ENCODE data around the gene HIVEP3.

The HIVEP3 gene

DNA sequence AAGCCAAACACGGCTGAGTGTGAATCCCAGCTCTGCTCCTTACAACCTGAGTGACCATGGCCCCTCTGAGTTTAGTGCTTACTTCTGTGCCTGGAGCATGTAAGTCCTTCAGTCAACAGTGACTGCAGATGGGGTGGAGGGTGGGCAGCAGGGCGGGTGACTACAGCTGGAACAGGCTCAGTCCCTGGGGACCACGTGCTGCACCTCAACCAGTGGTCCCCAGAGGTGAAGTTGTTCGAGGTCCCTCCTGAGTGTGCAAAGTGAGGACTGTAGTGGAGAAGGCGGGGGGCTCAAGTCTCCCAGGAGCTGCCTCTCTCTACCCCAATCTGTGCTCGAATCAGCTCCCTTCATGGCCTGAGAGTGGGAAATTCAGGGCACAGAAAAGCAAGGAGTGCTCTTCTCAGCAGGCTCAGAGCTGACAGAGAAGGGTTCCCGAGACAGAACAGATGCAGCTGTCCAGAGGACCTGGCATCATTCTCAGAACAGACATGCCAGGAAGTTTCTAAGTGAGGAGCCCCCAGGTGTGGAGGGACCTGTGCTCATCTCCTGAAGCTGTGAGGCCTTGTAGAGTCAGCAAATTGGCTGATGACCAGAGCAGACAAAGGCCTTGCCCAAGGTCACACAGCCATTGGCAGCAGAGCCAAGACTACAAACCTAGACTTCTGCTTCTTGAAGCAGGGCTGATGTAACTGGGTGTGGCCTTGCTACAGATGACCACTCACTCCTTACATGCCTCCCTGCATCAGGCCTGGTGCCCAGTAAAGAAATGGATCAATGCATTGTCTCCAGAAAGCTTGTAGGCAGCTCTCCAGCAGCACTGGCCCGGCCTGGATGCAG lies 372.5 kb downstream of the HIVEP3 start:
- H3K18ac ChIP-seq (ENCODE audit: low read length): no peak overlapping the region
- no peak overlapping the region for H3K4me3 ChIP-seq (ENCODE audit: low read length in 2 of 2)
- H3K27ac ChIP-seq (replicated peaks; ENCODE audit: low read length): no peak overlapping the region
- no peaks in the 10 kb centered on the region for H3K9me3 ChIP-seq (replicated peaks in 1 of 2; ENCODE audit: control insufficient read depth in 2 of 2, insufficient read depth in 1 of 2, low read depth in 1 of 2, low read length in 2 of 2)
- no peak overlapping the region for H2AFZ ChIP-seq (ENCODE audit: low read length)
- no peak overlapping the region for H3K9ac ChIP-seq (ENCODE audit: low read depth, low read length, poor library complexity)
- no peak overlapping the region for H2AK5ac ChIP-seq (ENCODE audit: low read depth, low read length)
- H3K14ac ChIP-seq (ENCODE audit: low read length): no peak overlapping the region
- WGBS, 2 donors (ENCODE audit: extremely low coverage in 2 of 2, insufficient read length in 2 of 2, insufficient replicate concordance in 1 of 2): no CpG with 5 or more reads among the region's 8 CpGs
- no peak overlapping the region for H4K91ac ChIP-seq (ENCODE audit: low read depth, low read length, poor library complexity)
- H2BK15ac ChIP-seq (ENCODE audit: low read length): no peak overlapping the region
- DNase-seq (ENCODE audit: low spot score): no peak
- no peaks in the 10 kb centered on the region for H3K79me1 ChIP-seq (ENCODE audit: low read depth, low read length)
- H4K8ac ChIP-seq (ENCODE audit: low read depth, low read length): no peak overlapping the region
- H3K4me2 ChIP-seq (ENCODE audit: insufficient read depth, low read length, poor library complexity, severe bottlenecking): no peak overlapping the region
- no peak overlapping the region for H2BK5ac ChIP-seq (ENCODE audit: low read length)
- no peaks in the 10 kb centered on the region for H3K27me3 ChIP-seq (ENCODE audit: control insufficient read depth in 3 of 3, insufficient read depth in 3 of 3, low read depth in 1 of 3, low read length in 3 of 3)
- no peak overlapping the region for H2BK120ac ChIP-seq (ENCODE audit: low read depth, low read length)
- no peak overlapping the region for H3K23ac ChIP-seq (ENCODE audit: low read depth, low read length, poor library complexity)
- H3K4me1 ChIP-seq (ENCODE audit: control insufficient read depth in 2 of 2, insufficient read depth in 1 of 2, low read depth in 1 of 2, low read length in 2 of 2): peaks cover 0 to 12% of the 10 kb centered on the region in 2 donors
- H2BK12ac ChIP-seq (ENCODE audit: low read length): no peak overlapping the region
- H3K36me3 ChIP-seq (replicated peaks in 1 of 2; ENCODE audit: control insufficient read depth in 2 of 2, insufficient read depth in 2 of 2, low read length in 2 of 2): no peaks in the 10 kb centered on the region
- H3K4ac ChIP-seq (ENCODE audit: low read length): no peak overlapping the region

GRCh38 chr1:41542196-41542930 lies 376.4 kb downstream of the HIVEP3 start:
- WGBS, 2 donors (ENCODE audit: extremely low coverage in 2 of 2, insufficient read length in 2 of 2, insufficient replicate concordance in 1 of 2): no CpG with 5 or more reads among the region's 12 CpGs
- H3K4me1 ChIP-seq (ENCODE audit: control insufficient read depth in 2 of 2, insufficient read depth in 1 of 2, low read depth in 1 of 2, low read length in 2 of 2): peaks cover 0 to 12% of the 10 kb centered on the region in 2 donors
- no peaks in the 10 kb centered on the region for H3K27me3 ChIP-seq (ENCODE audit: control insufficient read depth in 3 of 3, insufficient read depth in 3 of 3, low read depth in 1 of 3, low read length in 3 of 3)
- H3K14ac ChIP-seq (ENCODE audit: low read length): no peak overlapping the region
- H3K23ac ChIP-seq (ENCODE audit: low read depth, low read length, poor library complexity): no peak overlapping the region
- H2BK5ac ChIP-seq (ENCODE audit: low read length): no peak overlapping the region
- no peak overlapping the region for H4K91ac ChIP-seq (ENCODE audit: low read depth, low read length, poor library complexity)
- no peak for DNase-seq (ENCODE audit: low spot score)
- no peak overlapping the region for H2AK5ac ChIP-seq (ENCODE audit: low read depth, low read length)
- H3K4ac ChIP-seq (ENCODE audit: low read length): no peak overlapping the region
- H3K9me3 ChIP-seq (replicated peaks in 1 of 2; ENCODE audit: control insufficient read depth in 2 of 2, insufficient read depth in 1 of 2, low read depth in 1 of 2, low read length in 2 of 2): no peaks in the 10 kb centered on the region
- H3K27ac ChIP-seq (replicated peaks; ENCODE audit: low read length): no peak overlapping the region
- H3K18ac ChIP-seq (ENCODE audit: low read length): no peak overlapping the region
- H3K9ac ChIP-seq (ENCODE audit: low read depth, low read length, poor library complexity): no peak overlapping the region
- no peak overlapping the region for H3K4me3 ChIP-seq (ENCODE audit: low read length in 2 of 2)
- H3K36me3 ChIP-seq (replicated peaks in 1 of 2; ENCODE audit: control insufficient read depth in 2 of 2, insufficient read depth in 2 of 2, low read length in 2 of 2): no peaks in the 10 kb centered on the region
- H3K79me1 ChIP-seq (ENCODE audit: low read depth, low read length): no peaks in the 10 kb centered on the region
- H4K8ac ChIP-seq (ENCODE audit: low read depth, low read length): no peak overlapping the region
- H2BK12ac ChIP-seq (ENCODE audit: low read length): no peak overlapping the region
- H2BK120ac ChIP-seq (ENCODE audit: low read depth, low read length): no peak overlapping the region
- no peak overlapping the region for H2BK15ac ChIP-seq (ENCODE audit: low read length)
- no peak overlapping the region for H2AFZ ChIP-seq (ENCODE audit: low read length)
- no peak overlapping the region for H3K4me2 ChIP-seq (ENCODE audit: insufficient read depth, low read length, poor library complexity, severe bottlenecking)

DNA sequence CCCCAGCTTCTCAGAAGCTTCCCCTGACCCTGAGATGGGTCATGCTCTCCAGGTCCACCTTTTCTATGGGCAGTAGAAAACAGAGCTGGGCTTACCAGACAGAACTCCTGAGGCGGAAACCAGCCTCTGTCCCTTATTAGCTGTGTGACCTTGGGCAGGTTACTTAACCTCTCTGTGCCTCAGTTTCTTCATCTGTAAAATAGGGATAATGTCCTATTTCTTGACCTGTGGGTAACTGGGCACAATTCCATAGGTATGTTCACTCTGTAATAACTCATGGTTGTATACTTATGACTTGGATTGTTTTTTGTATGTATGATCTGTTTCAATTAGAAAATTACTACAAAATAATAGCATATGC lies 377.1 kb downstream of the HIVEP3 start:
- Histone ChIP-seq H3K4me1 (ENCODE audit: control insufficient read depth in 2 of 2, insufficient read depth in 1 of 2, low read depth in 1 of 2, low read length in 2 of 2) (peaks cover 0 to 12% of the 10 kb centered on the region in 2 donors), H2AFZ (ENCODE audit: low read length) (no peak overlapping the region), H2BK15ac (ENCODE audit: low read length) (no peak overlapping the region), H3K14ac (ENCODE audit: low read length) (no peak overlapping the region), H4K8ac (ENCODE audit: low read depth, low read length) (no peak overlapping the region), H3K4ac (ENCODE audit: low read length) (no peak overlapping the region), H3K18ac (ENCODE audit: low read length) (no peak overlapping the region), H3K4me3 (ENCODE audit: low read length in 2 of 2) (no peak overlapping the region), H3K27ac (replicated peaks; ENCODE audit: low read length) (no peak overlapping the region), H3K23ac (ENCODE audit: low read depth, low read length, poor library complexity) (no peak overlapping the region), H3K9ac (ENCODE audit: low read depth, low read length, poor library complexity) (no peak overlapping the region), H3K36me3 (replicated peaks in 1 of 2; ENCODE audit: control insufficient read depth in 2 of 2, insufficient read depth in 2 of 2, low read length in 2 of 2) (no peaks in the 10 kb centered on the region), H2BK5ac (ENCODE audit: low read length) (no peak overlapping the region), H2BK120ac (ENCODE audit: low read depth, low read length) (no peak overlapping the region), H4K91ac (ENCODE audit: low read depth, low read length, poor library complexity) (no peak overlapping the region), H3K79me1 (ENCODE audit: low read depth, low read length) (no peaks in the 10 kb centered on the region), H3K4me2 (ENCODE audit: insufficient read depth, low read length, poor library complexity, severe bottlenecking) (no peak overlapping the region), H3K9me3 (replicated peaks in 1 of 2; ENCODE audit: control insufficient read depth in 2 of 2, insufficient read depth in 1 of 2, low read depth in 1 of 2, low read length in 2 of 2) (no peaks in the 10 kb centered on the region), H2AK5ac (ENCODE audit: low read depth, low read length) (no peak overlapping the region), H3K27me3 (ENCODE audit: control insufficient read depth in 3 of 3, insufficient read depth in 3 of 3, low read depth in 1 of 3, low read length in 3 of 3) (no peaks in the 10 kb centered on the region), H2BK12ac (ENCODE audit: low read length) (no peak overlapping the region)
- WGBS, 2 donors (ENCODE audit: extremely low coverage in 2 of 2, insufficient read length in 2 of 2, insufficient replicate concordance in 1 of 2): no CpG with 5 or more reads among the region's 1 CpG
- no peak for DNase-seq (ENCODE audit: low spot score)

- no peak overlapping the region for H2BK120ac ChIP-seq (ENCODE audit: low read depth, low read length)
- peaks cover 0 to 12% of the 10 kb centered on the region in 2 donors for H3K4me1 ChIP-seq (ENCODE audit: control insufficient read depth in 2 of 2, insufficient read depth in 1 of 2, low read depth in 1 of 2, low read length in 2 of 2)
- no peak overlapping the region for H2AK5ac ChIP-seq (ENCODE audit: low read depth, low read length)
- no peak overlapping the region for H3K14ac ChIP-seq (ENCODE audit: low read length)
- H3K27me3 ChIP-seq (ENCODE audit: control insufficient read depth in 3 of 3, insufficient read depth in 3 of 3, low read depth in 1 of 3, low read length in 3 of 3): no peaks in the 10 kb centered on the region
- H3K23ac ChIP-seq (ENCODE audit: low read depth, low read length, poor library complexity): no peak overlapping the region
- no CpG with 5 or more reads among the region's 10 CpGs for WGBS, 2 donors (ENCODE audit: extremely low coverage in 2 of 2, insufficient read length in 2 of 2, insufficient replicate concordance in 1 of 2)
- peak overlapping the region; percentile 33 for H2AFZ ChIP-seq (ENCODE audit: low read length)
- no peaks in the 10 kb centered on the region for H3K79me1 ChIP-seq (ENCODE audit: low read depth, low read length)
- no peak overlapping the region for H2BK12ac ChIP-seq (ENCODE audit: low read length)
- peak overlapping the region; percentile 11 for H3K18ac ChIP-seq (ENCODE audit: low read length)
- no peak overlapping the region for H4K91ac ChIP-seq (ENCODE audit: low read depth, low read length, poor library complexity)
- H3K4me2 ChIP-seq (ENCODE audit: insufficient read depth, low read length, poor library complexity, severe bottlenecking): no peak overlapping the region
- H3K9ac ChIP-seq (ENCODE audit: low read depth, low read length, poor library complexity): no peak overlapping the region
- no peak for DNase-seq (ENCODE audit: low spot score)
- no peak overlapping the region for H3K27ac ChIP-seq (replicated peaks; ENCODE audit: low read length)
- H3K4me3 ChIP-seq (ENCODE audit: low read length in 2 of 2): no peak overlapping the region
- no peaks in the 10 kb centered on the region for H3K9me3 ChIP-seq (replicated peaks in 1 of 2; ENCODE audit: control insufficient read depth in 2 of 2, insufficient read depth in 1 of 2, low read depth in 1 of 2, low read length in 2 of 2)
- H3K36me3 ChIP-seq (replicated peaks in 1 of 2; ENCODE audit: control insufficient read depth in 2 of 2, insufficient read depth in 2 of 2, low read length in 2 of 2): no peaks in the 10 kb centered on the region
- H2BK5ac ChIP-seq (ENCODE audit: low read length): no peak overlapping the region
- no peak overlapping the region for H2BK15ac ChIP-seq (ENCODE audit: low read length)
- H4K8ac ChIP-seq (ENCODE audit: low read depth, low read length): no peak overlapping the region
- no peak overlapping the region for H3K4ac ChIP-seq (ENCODE audit: low read length)
Observed at GRCh38 chr1:41540886-41541591, 377.7 kb downstream of the HIVEP3 start.
